CMK (cell line): ENCODE measurements around the gene RNASE13.
"Not testable (repeated sequence)": the region's sequence is repeated elsewhere in the genome, so short reads cannot be mapped to it uniquely, and the experiment has no call there.

Experiments
- DNase-seq: peaks from one replicate; pipeline ENCODE4 v3.0.0-alpha.2; 2010; ENCODE audit warnings: low read depth

RNASE13 gene

GRCh38 chr14:20988717-20989470 is 45.7 kb downstream of the RNASE13 start:
- no peak for DNase-seq

GRCh38 chr14:20986811-20987210 is 47.8 kb downstream of the RNASE13 start:
- DNase-seq: no peak

- not testable (repeated sequence) for DNase-seq
Observed at GRCh38 chr14:20985650-20986049, 49.0 kb downstream of the RNASE13 start.
